ENCODE results near the gene NOTO. TPM values are rescaled to one million over a fixed set of nuclear protein-coding genes. Genes with fewer than 3 reads are reported as not detected.
"Not testable (repeated sequence)": the region's sequence is repeated elsewhere in the genome, so short reads cannot be mapped to it uniquely, and the experiment has no call there.

Gene NOTO
- total RNA-seq, 1 donor from 2014 or later = not detected

DNA sequence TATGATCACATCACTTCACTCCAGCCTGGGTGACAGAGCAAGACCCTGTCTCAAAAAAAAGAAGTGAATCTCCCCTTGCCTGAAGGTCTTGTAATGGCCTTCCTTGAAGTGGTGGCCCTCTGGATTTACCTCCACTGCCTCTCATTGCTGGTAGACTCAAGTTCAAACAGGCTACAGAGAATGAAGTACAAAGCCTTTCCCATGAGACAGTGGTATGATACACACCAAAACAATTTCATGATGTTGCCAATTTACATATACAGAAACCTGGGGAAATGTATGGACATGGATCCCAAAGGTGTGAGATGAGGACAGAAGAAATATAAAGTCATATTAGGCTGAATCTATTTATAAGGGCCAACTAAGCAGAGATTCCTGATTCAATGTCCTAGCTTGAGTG, 4.8 kb upstream of the NOTO start:
- no peak for DNase-seq (ENCODE audit: extremely low read depth, low read depth, low spot score)

DNA sequence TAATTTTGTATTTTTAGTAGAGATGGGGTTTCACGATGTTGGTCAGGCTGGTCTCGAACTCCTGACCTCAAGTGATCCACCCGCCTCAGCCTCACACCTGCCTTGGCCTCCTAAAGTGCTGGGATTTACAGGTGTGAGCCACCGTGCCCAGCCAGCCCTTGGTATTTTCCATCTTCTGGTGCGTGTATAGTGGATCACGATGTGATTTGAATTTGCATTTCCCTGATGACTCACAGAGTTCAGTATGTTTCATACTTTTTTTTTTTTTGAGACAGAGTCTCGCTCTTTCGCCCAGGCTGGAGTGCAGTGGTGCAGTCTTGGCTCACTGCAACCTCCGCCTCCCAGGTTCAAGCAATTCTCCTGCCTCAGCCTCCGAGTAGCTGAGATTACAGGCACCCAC, 2.1 kb upstream of the NOTO start:
- not testable (repeated sequence) for DNase-seq (ENCODE audit: extremely low read depth, low read depth, low spot score)

DNA sequence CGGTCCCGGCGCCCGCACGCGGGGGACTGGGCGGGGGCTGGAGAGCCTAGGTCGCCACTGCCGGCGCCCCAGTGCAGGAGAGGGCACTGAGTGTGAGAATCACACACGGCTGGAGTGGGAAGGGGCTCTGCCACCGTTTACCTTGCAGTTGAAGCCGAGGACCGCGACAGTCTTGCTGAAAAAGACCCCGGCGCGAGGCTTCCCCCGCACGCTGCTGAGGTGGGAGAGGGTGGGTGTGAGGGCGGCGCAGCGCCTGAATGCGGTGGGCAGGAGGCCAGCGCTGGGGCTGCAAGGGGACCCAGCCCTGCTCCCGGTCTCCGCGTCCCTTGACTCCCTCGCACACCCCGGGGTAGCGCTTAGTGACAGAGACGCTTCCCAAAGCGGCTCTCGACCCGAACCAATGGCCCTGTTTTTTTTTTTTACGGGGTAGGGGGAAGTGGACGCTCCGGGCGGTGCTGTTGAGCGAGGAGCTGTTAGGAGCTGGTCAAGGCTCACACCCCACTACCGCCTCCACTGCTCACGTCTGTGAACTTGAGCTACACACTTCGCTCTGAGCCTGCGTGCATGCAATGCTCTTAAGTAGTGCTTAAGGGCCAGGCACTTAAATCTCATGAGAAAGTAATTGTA, 794 bp downstream of the NOTO start:
- no peak for DNase-seq (ENCODE audit: extremely low read depth, low read depth, low spot score)

DNA sequence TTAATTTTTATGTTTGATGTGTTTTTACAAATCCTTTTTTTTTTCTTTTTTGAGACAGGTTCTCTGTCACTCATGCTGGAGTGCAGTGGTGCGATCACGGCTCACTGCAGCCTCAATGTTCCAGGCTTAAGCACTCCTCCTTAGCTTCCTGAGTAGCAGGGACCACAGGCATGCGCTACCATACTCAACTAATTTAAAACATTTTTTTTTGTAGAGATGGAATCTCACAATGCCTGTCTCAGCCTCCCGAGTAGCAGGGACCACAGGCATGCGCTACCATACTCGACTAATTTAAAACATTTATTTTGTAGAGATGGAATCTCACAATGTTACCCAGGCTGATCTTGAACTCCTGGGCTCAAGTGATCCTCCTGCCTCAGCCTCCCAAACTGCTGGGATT, 3.2 kb downstream of the NOTO start:
- DNase-seq (ENCODE audit: extremely low read depth, low read depth, low spot score) = no peak

DNA sequence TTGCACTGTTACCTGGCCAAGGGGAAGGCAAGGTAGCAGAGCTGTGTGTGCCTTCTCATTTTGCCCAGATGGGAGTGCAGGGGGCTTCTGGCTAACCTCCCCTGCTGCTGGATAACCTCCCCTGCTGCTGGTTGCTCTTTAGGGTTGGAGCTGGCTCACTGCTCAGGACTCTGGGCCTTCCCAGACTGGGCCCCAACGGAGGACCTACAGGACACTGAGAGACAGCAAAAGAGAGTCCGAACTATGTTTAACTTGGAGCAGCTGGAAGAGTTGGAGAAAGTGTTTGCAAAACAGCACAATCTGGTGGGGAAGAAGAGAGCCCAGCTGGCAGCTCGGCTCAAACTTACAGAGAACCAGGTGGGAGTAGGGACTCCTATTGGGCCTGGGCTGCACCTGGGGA, 5.9 kb downstream of the NOTO start:
- DNase-seq (ENCODE audit: extremely low read depth, low read depth, low spot score) = no peak

DNA sequence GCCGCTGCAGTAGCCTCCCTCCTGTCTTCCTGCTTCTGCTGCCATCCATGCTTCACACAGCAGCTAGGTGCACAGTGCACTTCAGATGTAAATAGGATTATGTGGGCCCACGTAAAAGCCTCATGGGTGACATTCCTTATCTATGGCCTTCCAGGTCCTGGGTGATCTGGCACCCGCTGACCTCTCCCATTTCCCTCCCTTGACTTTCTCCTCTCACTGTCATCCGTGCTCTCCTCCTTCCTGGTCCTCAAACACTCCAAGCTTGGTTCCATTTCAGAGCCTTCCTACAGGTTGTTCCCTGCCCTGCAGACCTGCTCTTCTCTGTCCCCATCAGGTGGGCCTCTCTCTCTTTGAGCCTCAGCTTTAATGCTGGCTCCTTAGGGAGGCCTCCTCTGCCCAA, 7.6 kb downstream of the NOTO start:
- no peak for DNase-seq (ENCODE audit: extremely low read depth, low read depth, low spot score)

DNA sequence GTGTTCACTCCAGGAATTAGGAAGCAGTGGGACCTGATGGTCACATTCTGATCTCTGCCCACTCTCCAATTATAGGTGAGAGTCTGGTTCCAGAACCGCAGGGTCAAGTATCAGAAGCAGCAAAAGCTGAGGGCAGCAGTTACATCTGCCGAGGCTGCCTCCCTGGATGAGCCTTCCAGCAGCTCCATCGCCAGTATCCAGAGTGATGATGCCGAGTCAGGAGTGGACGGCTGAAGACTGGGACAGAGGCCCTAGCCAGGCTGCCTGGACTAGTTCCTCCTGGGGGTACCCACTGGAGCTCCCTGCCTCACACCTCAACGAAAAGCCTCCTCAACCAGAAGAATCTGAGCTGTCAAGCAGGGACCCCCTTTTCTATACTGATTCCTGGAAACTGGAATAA, 8.3 kb downstream of the NOTO start:
- DNase-seq (ENCODE audit: extremely low read depth, low read depth, low spot score) = no peak

DNA sequence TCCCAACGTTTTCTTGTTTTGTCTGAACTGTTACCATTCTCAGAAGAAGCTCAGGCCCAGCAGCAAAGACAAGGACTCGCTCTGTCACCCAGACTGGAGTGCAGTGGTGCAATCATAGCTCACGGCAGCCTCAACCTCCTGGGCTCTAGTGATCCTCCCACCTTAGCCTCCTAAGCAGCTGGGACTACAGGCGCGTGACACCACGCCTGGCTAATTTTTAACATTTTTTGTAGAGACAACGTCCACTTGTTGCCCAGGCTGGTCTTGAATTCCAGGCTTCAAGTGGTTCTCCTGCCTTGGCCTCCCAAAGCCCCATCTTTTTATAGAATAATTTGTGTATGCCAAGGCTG, 9.7 kb downstream of the NOTO start:
- no peak for DNase-seq (ENCODE audit: extremely low read depth, low read depth, low spot score)

DNA sequence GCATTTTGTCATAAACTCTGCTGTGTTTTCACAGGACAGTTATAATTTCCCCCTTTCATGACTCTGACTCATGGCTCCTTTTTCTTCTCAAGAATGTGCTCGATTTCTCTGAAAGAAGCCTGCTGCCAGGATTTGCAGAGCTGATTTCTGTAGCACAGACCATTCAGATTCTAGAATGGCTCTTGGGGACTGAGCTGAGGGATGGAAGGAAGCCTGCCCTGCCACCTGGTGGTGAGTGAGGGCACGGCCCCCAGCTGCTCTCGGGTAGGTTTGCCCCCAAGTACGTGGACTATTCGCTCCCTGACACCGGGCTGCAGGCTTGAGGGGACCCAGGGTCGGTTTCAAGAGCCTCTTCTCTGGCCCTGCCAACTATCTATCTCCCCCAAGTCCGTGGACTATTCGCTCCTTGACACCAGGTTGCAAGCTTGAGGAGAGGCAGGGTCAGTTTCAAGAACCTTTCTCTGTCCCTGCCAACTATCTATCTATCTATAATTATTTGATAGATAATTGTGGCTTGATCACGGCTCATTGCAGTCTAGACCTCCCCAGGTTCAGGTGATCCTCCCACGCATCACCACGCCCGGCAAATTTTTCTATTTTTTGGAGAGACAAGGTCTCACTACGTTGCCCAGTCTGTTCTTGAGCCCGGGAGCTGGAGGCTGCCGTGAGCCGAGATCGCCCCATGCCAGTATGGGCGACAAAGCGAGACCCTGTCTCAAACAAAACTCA, 10.2 kb downstream of the NOTO start:
- DNase-seq (ENCODE audit: extremely low read depth, low read depth, low spot score) = no peak

DNA sequence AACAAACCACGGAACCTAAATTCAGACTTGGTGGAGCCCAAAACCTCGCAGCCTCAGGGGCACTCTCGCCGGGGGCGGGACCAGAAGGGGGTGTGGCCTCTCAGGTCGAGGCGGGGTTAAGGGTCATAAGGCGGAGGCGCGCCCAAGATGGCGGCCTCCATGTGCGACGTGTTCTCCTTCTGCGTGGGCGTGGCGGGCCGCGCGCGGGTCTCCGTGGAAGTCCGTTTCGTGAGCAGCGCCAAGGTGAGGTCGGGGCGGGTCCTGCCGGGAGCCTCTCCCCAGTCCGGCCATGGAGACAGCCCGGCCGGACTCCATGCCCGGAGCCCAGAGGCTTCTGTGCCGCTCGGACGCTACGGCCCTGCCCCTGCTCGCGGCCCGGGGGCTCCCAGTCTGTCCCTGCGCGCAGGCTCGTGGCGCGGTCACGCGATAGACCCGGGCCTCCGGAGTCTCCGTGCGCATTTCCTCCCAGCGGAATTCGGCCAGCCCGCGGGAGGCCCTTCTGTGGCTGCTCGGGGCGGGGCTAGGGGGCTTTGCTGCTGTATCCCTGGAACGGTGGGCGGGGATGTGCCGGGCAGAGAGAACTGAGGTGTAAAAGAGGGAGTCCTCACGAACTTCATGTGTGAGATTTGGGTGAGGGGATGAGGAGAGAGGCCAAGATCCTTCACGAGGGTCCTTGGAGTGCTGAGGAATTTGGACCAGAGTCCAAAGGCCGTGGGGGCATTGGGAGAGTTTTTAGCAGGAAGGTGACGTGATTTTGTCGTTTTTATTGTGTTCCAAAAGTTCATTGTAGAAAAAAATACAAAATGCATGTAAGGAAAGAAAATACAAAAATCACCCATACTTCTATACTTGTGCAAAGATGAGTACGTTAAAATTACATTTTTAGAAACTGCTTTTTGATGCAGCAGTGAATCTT, 12.0 kb downstream of the NOTO start, which contains the start of gene SMYD5:
Gene SMYD5, plus strand, starts transcription at position 126 of the 916 bp plus-strand sequence. Its CDS starts 22 bp downstream, at position 148.
- no peak for DNase-seq (ENCODE audit: extremely low read depth, low read depth, low spot score)

DNA sequence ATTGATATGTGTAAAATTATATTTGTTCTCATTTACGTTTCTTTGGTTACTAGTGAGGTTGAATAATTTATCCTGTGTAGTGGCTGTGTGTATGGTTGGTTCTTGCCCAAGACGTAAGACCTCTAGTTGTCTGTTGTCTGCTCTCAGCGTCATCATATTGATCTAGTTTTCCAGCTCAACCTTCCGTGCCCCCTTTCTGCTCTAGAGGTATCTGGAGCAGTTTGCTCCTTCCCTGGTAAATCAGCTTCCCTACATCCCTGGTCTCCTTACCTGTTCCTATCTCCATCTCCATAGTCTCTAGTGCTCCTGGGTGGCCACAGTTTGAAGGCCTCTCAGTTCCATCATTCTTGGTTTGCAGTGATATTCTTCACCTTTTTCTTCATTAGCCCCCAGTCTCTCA, 12.9 kb downstream of the NOTO start:
- DNase-seq (ENCODE audit: extremely low read depth, low read depth, low spot score) = no peak

DNA sequence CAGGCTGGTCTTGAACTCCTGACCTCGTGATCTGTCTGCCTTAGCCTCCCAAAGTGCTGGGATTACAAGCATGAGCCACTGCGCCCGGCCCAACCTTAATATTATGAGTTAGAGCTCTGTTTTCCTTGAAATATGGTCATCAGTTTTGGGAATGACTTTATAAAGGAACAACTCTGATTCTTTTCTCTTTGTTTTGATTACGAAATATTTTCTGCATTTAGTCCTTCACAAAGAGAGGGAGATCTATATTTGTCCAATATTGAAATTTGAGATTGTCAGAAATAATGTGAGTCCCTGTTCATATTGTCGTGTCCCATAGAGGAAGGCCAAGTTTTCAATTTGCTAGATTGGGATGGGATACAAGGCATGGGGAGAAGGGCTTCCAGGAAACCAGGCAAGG, 14.8 kb downstream of the NOTO start:
- DNase-seq (ENCODE audit: extremely low read depth, low read depth, low spot score) = no peak

DNA sequence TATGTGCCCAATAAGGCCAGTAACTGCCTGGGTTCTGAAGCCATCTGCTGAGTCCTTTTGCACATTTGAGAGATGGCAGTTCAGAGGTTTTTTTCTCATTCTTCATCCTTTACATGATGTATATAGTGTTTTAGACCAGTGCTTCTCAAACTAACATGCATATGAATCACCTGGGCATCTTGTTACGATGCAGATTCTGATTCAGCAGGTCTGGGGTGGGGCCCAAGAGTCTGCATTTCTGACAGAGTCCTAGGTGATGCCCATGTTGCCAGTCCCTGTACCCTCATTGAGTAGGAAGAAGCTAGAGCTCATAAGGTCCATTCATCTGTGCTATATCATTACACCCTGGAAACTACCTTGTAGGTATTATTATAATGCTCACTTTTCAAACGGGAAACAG, 15.5 kb downstream of the NOTO start:
- DNase-seq (ENCODE audit: extremely low read depth, low read depth, low spot score) = no peak

DNA sequence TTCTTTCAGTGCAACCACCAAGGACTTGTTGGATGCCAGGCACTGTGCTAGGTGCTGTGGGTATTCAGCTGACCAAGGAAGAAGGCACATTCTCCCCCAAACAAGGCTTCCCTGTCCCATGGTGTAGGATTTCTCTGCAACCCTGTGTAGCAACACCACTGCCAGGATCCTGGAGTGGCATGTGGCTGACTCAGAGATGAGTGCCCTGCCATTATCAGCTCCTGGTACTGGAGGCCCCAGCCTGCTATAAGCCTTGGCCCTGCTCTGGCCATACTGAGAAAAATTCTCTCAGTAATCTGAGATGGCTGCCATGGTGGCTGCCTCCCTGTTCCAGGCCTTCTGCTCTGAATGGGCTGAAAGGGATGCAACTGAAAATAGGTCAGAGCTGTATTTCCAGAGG, 15.9 kb downstream of the NOTO start:
- no peak for DNase-seq (ENCODE audit: extremely low read depth, low read depth, low spot score)

DNA sequence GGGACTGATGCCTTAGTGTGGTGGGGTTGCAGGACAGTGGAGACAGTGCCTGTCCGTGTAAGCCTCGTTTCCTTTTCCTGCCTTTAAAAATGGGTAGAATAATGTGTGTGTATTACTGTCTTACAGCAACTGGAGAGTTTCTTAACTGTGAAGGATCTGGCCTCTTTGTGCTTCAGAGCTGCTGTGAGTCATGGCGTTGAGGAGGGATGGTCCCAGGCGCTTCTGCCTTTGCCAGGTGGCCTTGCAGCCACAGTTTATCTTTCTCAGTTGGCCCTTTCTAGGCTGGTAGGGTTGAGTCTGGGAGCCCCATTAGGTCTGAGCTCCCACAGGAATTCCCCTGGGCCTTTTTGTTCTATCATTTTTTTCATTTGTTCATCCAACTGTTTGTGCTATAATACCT, 21.4 kb downstream of the NOTO start:
- DNase-seq (ENCODE audit: extremely low read depth, low read depth, low spot score) = no peak

DNA sequence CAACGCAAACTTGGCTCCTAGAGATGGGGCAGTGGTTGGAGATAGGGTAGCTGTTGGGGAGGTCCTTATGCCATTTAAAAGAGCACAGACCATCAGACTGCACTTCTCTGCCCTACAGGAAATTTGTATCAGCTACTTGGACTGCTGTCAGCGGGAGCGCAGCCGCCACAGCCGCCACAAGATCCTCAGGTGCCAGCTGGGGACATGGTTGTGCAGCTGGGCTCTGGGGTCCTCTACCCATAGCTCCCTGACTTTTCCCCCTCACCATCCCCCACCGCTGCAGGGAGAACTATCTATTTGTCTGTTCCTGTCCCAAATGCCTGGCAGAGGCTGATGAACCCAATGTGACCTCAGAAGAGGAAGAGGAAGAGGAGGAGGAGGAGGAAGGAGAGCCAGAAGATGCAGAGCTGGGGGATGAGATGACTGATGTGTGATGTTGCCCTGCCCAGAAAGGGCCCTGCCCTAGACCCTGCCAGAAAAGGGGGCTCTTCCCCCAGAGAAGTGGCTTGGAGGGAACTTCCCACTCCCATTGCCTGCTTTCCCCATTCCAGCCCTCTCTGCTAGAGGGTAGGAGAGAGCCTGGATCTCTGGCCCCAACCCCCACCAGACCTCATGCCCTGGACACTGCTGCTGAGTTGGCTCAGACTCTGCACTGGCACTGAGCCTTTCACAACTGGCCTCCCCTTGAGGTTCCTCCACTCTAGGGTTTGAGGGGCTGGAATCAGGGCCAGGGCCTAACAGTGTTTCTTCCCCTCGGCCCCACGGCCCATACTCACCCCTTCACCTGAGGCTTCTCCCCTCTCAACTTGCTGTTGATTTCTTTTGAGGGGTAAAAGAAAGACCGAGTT, 23.4 kb downstream of the NOTO start:
- DNase-seq (ENCODE audit: extremely low read depth, low read depth, low spot score) = no peak

DNA sequence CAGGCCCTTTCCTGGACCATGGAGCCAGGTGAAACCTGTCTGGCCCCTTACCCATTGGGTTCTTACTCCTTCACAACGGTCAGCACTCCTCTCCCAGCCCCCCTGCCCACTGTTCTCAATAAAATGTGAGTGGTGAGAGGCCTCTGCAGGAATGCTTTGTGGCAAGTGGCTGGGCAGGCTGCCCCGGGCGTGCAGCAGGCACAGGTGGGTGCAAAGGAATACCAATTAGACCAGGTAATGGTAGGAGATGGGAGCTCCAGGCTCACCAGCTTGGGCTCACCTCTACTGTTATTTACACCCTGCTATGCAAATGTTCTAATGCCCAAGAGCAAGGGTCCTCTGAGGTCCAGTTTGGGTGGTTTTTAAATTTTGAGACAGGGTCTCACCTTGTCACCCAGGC, 24.7 kb downstream of the NOTO start:
- no peak for DNase-seq (ENCODE audit: extremely low read depth, low read depth, low spot score)

DNA sequence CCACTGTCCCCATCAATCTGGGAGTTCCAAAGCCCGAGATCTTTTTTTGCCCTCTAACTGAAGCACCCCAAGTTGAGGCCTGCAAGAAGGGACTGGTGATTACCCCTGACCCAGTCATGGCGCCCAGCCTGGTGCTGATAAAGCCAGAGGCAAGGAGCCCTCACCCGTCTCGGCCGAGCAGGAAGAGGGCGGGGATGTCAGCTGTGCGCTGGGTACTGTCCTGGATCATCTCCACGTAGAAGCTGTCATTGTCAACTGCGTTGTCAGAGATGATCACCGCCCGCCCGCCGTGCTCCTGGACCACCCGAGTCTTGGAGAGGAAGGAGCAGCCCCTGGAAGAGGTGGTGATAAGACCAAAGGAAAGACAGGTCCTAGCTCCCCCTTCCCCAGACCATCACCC, 26.3 kb downstream of the NOTO start:
- no peak for DNase-seq (ENCODE audit: extremely low read depth, low read depth, low spot score)

DNA sequence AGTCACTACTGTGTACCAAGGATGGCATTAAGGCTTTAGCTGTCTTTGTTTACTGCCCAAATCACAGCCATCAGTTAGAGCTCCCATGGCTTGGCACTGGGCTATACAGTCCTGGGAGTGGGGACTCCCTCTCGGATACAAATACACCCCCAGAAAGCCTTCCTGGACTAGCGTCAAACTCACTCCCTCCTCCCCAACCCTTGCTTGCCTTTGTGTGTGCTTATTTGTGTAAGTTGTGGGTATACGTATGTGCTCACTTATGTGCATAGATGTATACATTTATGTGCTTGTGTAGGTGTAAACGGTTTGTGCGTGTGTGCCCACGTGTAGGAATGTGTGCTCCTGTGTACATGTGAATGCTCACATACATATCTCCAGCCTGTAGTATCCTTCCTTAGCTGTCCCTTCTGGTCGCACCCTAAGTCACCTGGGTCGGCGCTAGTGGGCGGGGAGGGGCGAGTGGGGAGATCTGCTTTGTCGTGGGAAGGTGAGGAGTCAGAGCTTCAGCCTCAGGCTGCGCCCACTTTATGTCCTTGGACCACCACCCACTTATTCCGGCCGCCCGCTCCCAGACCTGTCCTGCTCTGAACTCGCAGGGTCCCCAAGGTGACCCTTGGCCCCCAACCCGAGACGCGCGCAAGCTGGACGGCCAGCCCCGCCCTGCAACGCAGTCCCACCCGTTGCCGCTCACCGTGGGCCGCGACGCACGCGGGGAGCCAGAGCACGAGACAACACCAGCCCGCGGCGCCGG, 30.2 kb downstream of the NOTO start:
- no peak for DNase-seq (ENCODE audit: extremely low read depth, low read depth, low spot score)
